HEK293 (cell line): ENCODE data around the gene COIL.

Source experiments
- EGR2 ChIP-seq: fragments of 450-650 bp; formaldehyde crosslinking; IDR thresholded peaks from 2 replicates; pipeline ENCODE4 v1.5.1; 2016; ENCODE audit warnings: low read depth, missing biosample characterization, missing genetic modification characterization
- FEZF1 ChIP-seq: fragments of 450-650 bp; formaldehyde crosslinking; IDR thresholded peaks from 2 replicates; pipeline ENCODE4 v1.5.1; 2016; ENCODE audit warnings: missing biosample characterization, missing genetic modification characterization
- GLI4 ChIP-seq: fragments of 450-650 bp; formaldehyde crosslinking; IDR thresholded peaks from 2 replicates; pipeline ENCODE4 v1.5.1; 2016; ENCODE audit warnings: missing biosample characterization, missing genetic modification characterization
- GLIS1 ChIP-seq: fragments of 450-650 bp; formaldehyde crosslinking; IDR thresholded peaks from 2 replicates; pipeline ENCODE4 v1.5.1; 2016; ENCODE audit warnings: missing biosample characterization, missing genetic modification characterization
- IKZF3 ChIP-seq: fragments of 450-650 bp; IDR thresholded peaks from 2 replicates; pipeline ENCODE4 v1.5.0; 2018; ENCODE audit warnings: missing biosample characterization, mild to moderate bottlenecking, missing genetic modification characterization, moderate library complexity
- KLF7 ChIP-seq: fragments of 450-650 bp; formaldehyde crosslinking; IDR thresholded peaks from 2 replicates; pipeline ENCODE4 v1.5.1; 2016; ENCODE audit warnings: missing biosample characterization, missing genetic modification characterization, borderline replicate concordance
- MEIS1 ChIP-seq: sonication (generic); formaldehyde crosslinking; IDR thresholded peaks from 2 replicates; pipeline ENCODE4 v1.8.1; 2022; ENCODE audit warnings: missing genetic modification reagents, mild to moderate bottlenecking, borderline replicate concordance
- RBAK ChIP-seq: fragments of 450-650 bp; formaldehyde crosslinking; IDR thresholded peaks from 2 replicates; pipeline ENCODE4 v1.5.1; 2016; ENCODE audit warnings: missing biosample characterization, missing genetic modification characterization
- ZBTB17 ChIP-seq: fragments of 450-650 bp; formaldehyde crosslinking; IDR thresholded peaks from 2 replicates; pipeline ENCODE4 v1.5.1; 2016; ENCODE audit warnings: missing biosample characterization, missing genetic modification characterization
- ZFP3 ChIP-seq: fragments of 450-650 bp; formaldehyde crosslinking; IDR thresholded peaks from 2 replicates; pipeline ENCODE4 v1.5.1; 2016; ENCODE audit warnings: low read depth, missing biosample characterization, missing genetic modification characterization
- ZNF112 ChIP-seq: fragments of 450-650 bp; formaldehyde crosslinking; IDR thresholded peaks from 2 replicates; pipeline ENCODE4 v1.5.0; 2017; ENCODE audit warnings: missing biosample characterization, missing genetic modification characterization
- ZNF114 ChIP-seq: fragments of 450-650 bp; formaldehyde crosslinking; IDR thresholded peaks from 2 replicates; pipeline ENCODE4 v1.5.0; 2017; ENCODE audit warnings: missing biosample characterization, missing genetic modification characterization
- ZNF157 ChIP-seq: fragments of 450-650 bp; formaldehyde crosslinking; IDR thresholded peaks from 2 replicates; pipeline ENCODE4 v1.5.1; 2016; ENCODE audit warnings: missing biosample characterization, missing genetic modification characterization
- ZNF169 ChIP-seq: fragments of 450-650 bp; formaldehyde crosslinking; IDR thresholded peaks from 2 replicates; pipeline ENCODE4 v1.5.1; 2016; ENCODE audit warnings: missing biosample characterization, missing genetic modification characterization
- ZNF175 ChIP-seq: fragments of 450-650 bp; formaldehyde crosslinking; IDR thresholded peaks from 2 replicates; pipeline ENCODE4 v1.5.1; 2016; ENCODE audit warnings: missing biosample characterization, missing genetic modification characterization
- ZNF18 ChIP-seq: fragments of 450-650 bp; formaldehyde crosslinking; IDR thresholded peaks from 2 replicates; pipeline ENCODE4 v1.5.1; 2016; ENCODE audit warnings: missing biosample characterization, missing genetic modification characterization
- ZNF24 ChIP-seq: fragments of 450-650 bp; formaldehyde crosslinking; IDR thresholded peaks from 2 replicates; pipeline ENCODE4 v1.5.1; 2016; ENCODE audit warnings: missing biosample characterization, missing genetic modification characterization
- ZNF292 ChIP-seq: fragments of 450-650 bp; formaldehyde crosslinking; IDR thresholded peaks from 2 replicates; pipeline ENCODE4 v1.5.1; 2016; ENCODE audit warnings: low read depth, missing biosample characterization, missing genetic modification characterization, borderline replicate concordance
- ZNF302 ChIP-seq: fragments of 450-650 bp; formaldehyde crosslinking; IDR thresholded peaks from 2 replicates; pipeline ENCODE4 v1.5.1; 2016; ENCODE audit warnings: missing biosample characterization, missing genetic modification characterization, low read depth
- ZNF350 ChIP-seq: fragments of 450-650 bp; formaldehyde crosslinking; IDR thresholded peaks from 2 replicates; pipeline ENCODE4 v1.5.0; 2017; ENCODE audit warnings: missing biosample characterization, mild to moderate bottlenecking, missing genetic modification characterization
- ZNF394 ChIP-seq: fragments of 450-650 bp; formaldehyde crosslinking; IDR thresholded peaks from 2 replicates; pipeline ENCODE4 v1.5.1; 2016; ENCODE audit warnings: missing biosample characterization, missing genetic modification characterization, mild to moderate bottlenecking, moderate library complexity, borderline replicate concordance
- ZNF398 ChIP-seq: fragments of 450-650 bp; formaldehyde crosslinking; IDR thresholded peaks from 2 replicates; pipeline ENCODE4 v1.5.1; 2017; ENCODE audit warnings: missing biosample characterization, missing genetic modification characterization
- ZNF48 ChIP-seq: fragments of 450-650 bp; formaldehyde crosslinking; IDR thresholded peaks from 2 replicates; pipeline ENCODE4 v1.5.1; 2016; ENCODE audit warnings: missing biosample characterization, missing genetic modification characterization
- ZNF555 ChIP-seq: fragments of 450-650 bp; formaldehyde crosslinking; conservative IDR thresholded peaks from 2 replicates; pipeline ENCODE4 v1.5.1; 2017; ENCODE audit warnings: missing biosample characterization, mild to moderate bottlenecking, missing genetic modification characterization, inconsistent platforms
- ZNF596 ChIP-seq: fragments of 450-650 bp; IDR thresholded peaks from 2 replicates; pipeline ENCODE4 v1.5.0; 2018; ENCODE audit warnings: missing biosample characterization, mild to moderate bottlenecking, missing genetic modification characterization, moderate library complexity
- ZNF610 ChIP-seq: fragments of 450-650 bp; formaldehyde crosslinking; IDR thresholded peaks from 2 replicates; pipeline ENCODE4 v1.5.1; 2016; ENCODE audit warnings: missing biosample characterization, missing genetic modification characterization, borderline replicate concordance
- ZNF677 ChIP-seq: fragments of 450-650 bp; IDR thresholded peaks from 2 replicates; pipeline ENCODE4 v1.5.0; 2018; ENCODE audit warnings: missing biosample characterization, mild to moderate bottlenecking, missing genetic modification characterization, moderate library complexity
- ZNF707 ChIP-seq: fragments of 450-650 bp; formaldehyde crosslinking; IDR thresholded peaks from 2 replicates; pipeline ENCODE4 v1.5.1; 2016; ENCODE audit warnings: missing biosample characterization, missing genetic modification characterization
- ZNF76 ChIP-seq: fragments of 450-650 bp; formaldehyde crosslinking; IDR thresholded peaks from 2 replicates; pipeline ENCODE4; 2016; ENCODE audit warnings: low read depth, missing biosample characterization, missing genetic modification characterization, borderline replicate concordance
- ZNF791 ChIP-seq: fragments of 450-650 bp; formaldehyde crosslinking; IDR thresholded peaks from 2 replicates; pipeline ENCODE4 v1.5.1; 2016; ENCODE audit warnings: missing biosample characterization, missing genetic modification characterization
- ZSCAN30 ChIP-seq: fragments of 450-650 bp; IDR thresholded peaks from 2 replicates; pipeline ENCODE4 v1.5.1; 2018; ENCODE audit warnings: missing biosample characterization, mild to moderate bottlenecking, missing genetic modification characterization, moderate library complexity
- TF ChIP-seq, protein P1 (sequence below): fragments of 450-650 bp; formaldehyde crosslinking; conservative IDR thresholded peaks from 2 replicates; pipeline ENCODE4 v1.5.1; 2016; ENCODE audit warnings: low read depth, missing biosample characterization, missing genetic modification characterization
- TF ChIP-seq, protein P2 (sequence below): fragments of 450-650 bp; formaldehyde crosslinking; IDR thresholded peaks from 2 replicates; pipeline ENCODE4 v1.5.1; 2016; ENCODE audit warnings: missing biosample characterization, missing genetic modification characterization

Gene COIL

DNA sequence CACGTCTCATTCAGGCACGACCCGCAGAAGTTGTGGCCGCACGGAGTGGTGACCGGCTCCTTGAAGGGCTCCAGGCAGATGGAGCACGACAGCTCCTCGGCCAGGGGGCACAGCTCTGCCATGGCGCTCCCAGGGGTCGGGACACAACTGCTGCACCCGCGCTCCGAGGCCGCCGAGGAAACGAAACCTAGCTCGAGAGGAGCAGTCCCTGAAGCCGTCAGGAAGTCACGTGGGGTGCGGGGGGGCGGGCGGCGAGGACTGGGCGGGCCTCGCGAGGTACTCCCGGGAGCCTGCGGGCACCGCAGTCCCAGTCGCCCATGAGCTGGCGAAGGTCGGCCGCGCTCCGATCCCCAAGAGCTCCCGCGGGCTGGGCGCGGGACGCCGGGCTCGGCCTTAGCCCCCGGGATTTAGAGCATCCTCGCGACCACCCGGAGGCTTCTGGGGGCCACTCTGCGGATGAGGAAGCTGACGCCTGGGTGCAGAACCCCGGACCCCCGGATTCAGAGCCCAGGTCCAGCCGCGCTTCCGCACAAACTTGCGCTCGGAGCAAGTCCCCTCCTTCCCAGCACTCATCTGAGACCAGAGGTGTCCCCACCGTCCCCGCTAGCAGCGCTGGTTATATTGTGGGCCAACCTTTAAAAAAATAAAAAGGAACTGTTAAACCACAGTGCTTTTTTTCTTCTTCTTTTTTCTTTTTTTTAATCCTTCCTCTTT lies 46.8 kb downstream of the COIL start, which contains the start of gene TRIM25 (continued):
- TF ChIP-seq ZNF18 (tag by site-specific recombination) (no peak), ZNF394 (tag by site-specific recombination) (peak; percentile 65), IKZF3 (peak; percentile 30; the same call in 1 of the 2 replicates), ZNF157 (no peak), ZNF114 (tag by site-specific recombination) (no peak), ZFP3 (tag by site-specific recombination) (no peak), RBAK (tag by site-specific recombination) (peak; percentile 90), KLF7 (tag by site-specific recombination) (no peak), GLIS1 (tag by site-specific recombination) (peak; percentile 41), ZNF677 (tag by site-specific recombination) (no peak), ZNF24 (tag by site-specific recombination) (no peak; the same call in 1 of the 2 replicates), MEIS1 (CRISPR knock-in tag) (0 out of 2 replicates have a peak, but pooled peaks have one; percentile 33), ZNF76 (peak; percentile 74; the same call in 1 of the 2 replicates), ZNF175 (tag by site-specific recombination) (no peak), FEZF1 (tag by site-specific recombination) (no peak), ZNF169 (no peak; the same call in 1 of the 2 replicates), ZNF596 (tag by site-specific recombination) (no peak), GLI4 (tag by site-specific recombination) (no peak), ZSCAN30 (peak; percentile 86), ZNF350 (tag by site-specific recombination) (no peak), EGR2 (no peak; the same call in 1 of the 2 replicates), ZNF398 (tag by site-specific recombination) (no peak; the same call in none of the 2 replicates), ZNF707 (tag by site-specific recombination) (no peak), ZNF112 (tag by site-specific recombination) (no peak), ZNF610 (tag by site-specific recombination) (peak; percentile 9; the same call in 1 of the 2 replicates), ZNF48 (tag by site-specific recombination) (no peak), ZBTB17 (tag by site-specific recombination) (peak; percentile 77), ZNF292 (tag by site-specific recombination) (no peak), ZNF302 (tag by site-specific recombination) (no peak), ZNF791 (no peak), ZNF555 (tag by site-specific recombination) (no peak)
- TF ChIP-seq, protein P1, sequence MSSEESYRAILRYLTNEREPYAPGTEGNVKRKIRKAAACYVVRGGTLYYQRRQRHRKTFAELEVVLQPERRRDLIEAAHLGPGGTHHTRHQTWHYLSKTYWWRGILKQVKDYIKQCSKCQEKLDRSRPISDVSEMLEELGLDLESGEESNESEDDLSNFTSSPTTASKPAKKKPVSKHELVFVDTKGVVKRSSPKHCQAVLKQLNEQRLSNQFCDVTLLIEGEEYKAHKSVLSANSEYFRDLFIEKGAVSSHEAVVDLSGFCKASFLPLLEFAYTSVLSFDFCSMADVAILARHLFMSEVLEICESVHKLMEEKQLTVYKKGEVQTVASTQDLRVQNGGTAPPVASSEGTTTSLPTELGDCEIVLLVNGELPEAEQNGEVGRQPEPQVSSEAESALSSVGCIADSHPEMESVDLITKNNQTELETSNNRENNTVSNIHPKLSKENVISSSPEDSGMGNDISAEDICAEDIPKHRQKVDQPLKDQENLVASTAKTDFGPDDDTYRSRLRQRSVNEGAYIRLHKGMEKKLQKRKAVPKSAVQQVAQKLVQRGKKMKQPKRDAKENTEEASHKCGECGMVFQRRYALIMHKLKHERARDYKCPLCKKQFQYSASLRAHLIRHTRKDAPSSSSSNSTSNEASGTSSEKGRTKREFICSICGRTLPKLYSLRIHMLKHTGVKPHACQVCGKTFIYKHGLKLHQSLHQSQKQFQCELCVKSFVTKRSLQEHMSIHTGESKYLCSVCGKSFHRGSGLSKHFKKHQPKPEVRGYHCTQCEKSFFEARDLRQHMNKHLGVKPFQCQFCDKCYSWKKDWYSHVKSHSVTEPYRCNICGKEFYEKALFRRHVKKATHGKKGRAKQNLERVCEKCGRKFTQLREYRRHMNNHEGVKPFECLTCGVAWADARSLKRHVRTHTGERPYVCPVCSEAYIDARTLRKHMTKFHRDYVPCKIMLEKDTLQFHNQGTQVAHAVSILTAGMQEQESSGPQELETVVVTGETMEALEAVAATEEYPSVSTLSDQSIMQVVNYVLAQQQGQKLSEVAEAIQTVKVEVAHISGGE (tag by site-specific recombination): peak; percentile 66
- TF ChIP-seq, protein P2, sequence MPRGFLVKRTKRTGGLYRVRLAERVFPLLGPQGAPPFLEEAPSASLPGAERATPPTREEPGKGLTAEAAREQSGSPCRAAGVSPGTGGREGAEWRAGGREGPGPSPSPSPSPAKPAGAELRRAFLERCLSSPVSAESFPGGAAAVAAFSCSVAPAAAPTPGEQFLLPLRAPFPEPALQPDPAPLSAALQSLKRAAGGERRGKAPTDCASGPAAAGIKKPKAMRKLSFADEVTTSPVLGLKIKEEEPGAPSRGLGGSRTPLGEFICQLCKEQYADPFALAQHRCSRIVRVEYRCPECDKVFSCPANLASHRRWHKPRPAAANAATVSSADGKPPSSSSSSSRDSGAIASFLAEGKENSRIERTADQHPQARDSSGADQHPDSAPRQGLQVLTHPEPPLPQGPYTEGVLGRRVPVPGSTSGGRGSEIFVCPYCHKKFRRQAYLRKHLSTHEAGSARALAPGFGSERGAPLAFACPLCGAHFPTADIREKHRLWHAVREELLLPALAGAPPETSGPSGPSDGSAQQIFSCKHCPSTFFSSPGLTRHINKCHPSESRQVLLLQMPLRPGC: no peak
